ENCODE data around the gene FNDC1.

The FNDC1 gene

GRCh38 chr6:159196430-159196975, 27.3 kb downstream of the FNDC1 start:
- TF ChIP-seq CTCF (IDR thresholded peaks at IDR 0.05), result no peak

GRCh38 chr6:159197251-159197650, 28.1 kb downstream of the FNDC1 start:
- TF ChIP-seq CTCF (IDR thresholded peaks at IDR 0.05), result no peak

GRCh38 chr6:159201336-159201735, 32.1 kb downstream of the FNDC1 start:
- no peak for TF ChIP-seq CTCF (IDR thresholded peaks at IDR 0.05)

- no peak for TF ChIP-seq CTCF (IDR thresholded peaks at IDR 0.05)
Measured at GRCh38 chr6:159203304-159204005, 34.3 kb downstream of the FNDC1 start.

- no peak for TF ChIP-seq CTCF (IDR thresholded peaks at IDR 0.05)
Measured at GRCh38 chr6:159204605-159205004, 35.4 kb downstream of the FNDC1 start.

- no peak for TF ChIP-seq CTCF (IDR thresholded peaks at IDR 0.05)
Measured at GRCh38 chr6:159212028-159212427, 42.8 kb downstream of the FNDC1 start.

GRCh38 chr6:159212525-159213280, 43.5 kb downstream of the FNDC1 start:
- no peak for TF ChIP-seq CTCF (IDR thresholded peaks at IDR 0.05)

Measured in LNCAP (cell line).